ENCODE results near the gene MEIS2.

- TF ChIP-seq CTCF (IDR thresholded peaks at IDR 0.05; ENCODE audit: low read depth, low read length) (no peak), EZH2phosphoT487 (IDR thresholded peaks at IDR 0.05; ENCODE audit: low read depth) (no peak)
These were observed 150.0 kb downstream of the MEIS2 start for GRCh38 chr15:36950371-36950770.

Data from OCI-LY3 (cell line).